B cell (primary cell): ENCODE data around the gene S100A8.

Source experiments
- CTCF ChIP-seq: fragments of 200-600 bp; IDR thresholded peaks from one replicate; pipeline ENCODE4 v1.8.0; 2022; ENCODE audit warnings: antibody characterized with exemption, mild to moderate bottlenecking
- EZH2 ChIP-seq: IDR thresholded peaks from 2 replicates; pipeline ENCODE4 v1.6.1; 2012; ENCODE audit warnings: borderline replicate concordance, low read depth, mild to moderate bottlenecking, moderate library complexity, low read length; ENCODE audit not compliant: insufficient read depth, poor library complexity, severe bottlenecking

GRCh38 chr1:153370146-153370545 is 20.7 kb downstream of the S100A8 start:
- TF ChIP-seq CTCF (no peak), EZH2 (no peak)
